IMR-90 (cell line): Measurements from ENCODE around the gene OTULINL. TPM values are rescaled to one million over a fixed set of nuclear protein-coding genes. Genes with fewer than 3 reads are reported as not detected.

ENCODE experiments used
- ATAC-seq: fragments of 200-7000 bp; cut with Tn5 transposase; 2 replicates; pipeline ENCODE4 v1.9.1; 2020; ENCODE audit warnings: low read depth, mild to moderate bottlenecking, moderate library complexity
- BruUV-seq: library from RNA; stranded (reverse); fragments of 400-500 nt; replicated peaks from 2 replicates; lab custom pipeline; 2021; lab: Mats Ljungman, UMichigan
- CTCF ChIA-PET: fragments of 300-600 bp; formaldehyde crosslinking; extraction: SDS; loops from one replicate; lab custom pipeline; 2021; ENCODE audit warnings: antibody characterized with exemption; lab: Yijun Ruan, JAX
- POLR2A ChIA-PET: fragments of 300-600 bp; sonication (Branson Sonifier 250); formaldehyde crosslinking; loops from one replicate; lab custom pipeline; 2022; ENCODE audit warnings: antibody characterized with exemption; ENCODE audit not compliant: unreplicated experiment; lab: Charles Lee
- DNase-seq: peaks from one replicate; pipeline ENCODE4 v3.0.0; 2013
- H2AFZ ChIP-seq: replicated peaks from 2 replicates; pipeline ENCODE3; 2013; ENCODE audit warnings: low read length, mild to moderate bottlenecking; ENCODE audit not compliant: poor library complexity
- H2AK5ac ChIP-seq: 2 replicates; pipeline ENCODE4 v1.6.1; 2013; ENCODE audit warnings: low read depth, low read length, inconsistent platforms
- H2AK9ac ChIP-seq: replicated peaks from 2 replicates; pipeline ENCODE3; 2013; ENCODE audit warnings: mild to moderate bottlenecking, low read depth, low read length, moderate library complexity; ENCODE audit not compliant: poor library complexity
- H2BK120ac ChIP-seq: 2 replicates; pipeline ENCODE4 v1.6.1; 2013; ENCODE audit warnings: low read depth, low read length, inconsistent platforms
- H2BK15ac ChIP-seq: 3 replicates; pipeline ENCODE4 v1.6.1; 2013; ENCODE audit warnings: low read depth, low read length, inconsistent platforms
- H2BK20ac ChIP-seq: 2 replicates; pipeline ENCODE4 v1.6.1; 2013; ENCODE audit warnings: low read depth, mild to moderate bottlenecking, inconsistent platforms, low read length, moderate library complexity
- H2BK5ac ChIP-seq: 2 replicates; pipeline ENCODE4 v1.6.1; 2013; ENCODE audit warnings: mild to moderate bottlenecking, low read depth, low read length, inconsistent platforms; ENCODE audit not compliant: poor library complexity, severe bottlenecking
- H3K14ac ChIP-seq: replicated peaks from 2 replicates; pipeline ENCODE4 v1.6.1; 2013; ENCODE audit warnings: low read depth, low read length, inconsistent platforms
- H3K18ac ChIP-seq: 2 replicates; pipeline ENCODE4 v1.6.1; 2013; ENCODE audit warnings: low read depth, low read length, control low read depth
- H3K23ac ChIP-seq: 2 replicates; pipeline ENCODE4 v1.6.1; 2013; ENCODE audit warnings: low read depth, low read length, inconsistent platforms
- H3K27ac ChIP-seq: 2 replicates; pipeline ENCODE4 v1.5.1; 2013; ENCODE audit warnings: mild to moderate bottlenecking, control low read depth, low read length; ENCODE audit not compliant: insufficient read depth
- H3K27me3 ChIP-seq: 2 replicates; pipeline ENCODE4 v1.6.1; 2013; ENCODE audit warnings: low read length; ENCODE audit not compliant: control insufficient read depth, insufficient read depth
- H3K36me3 ChIP-seq: 2 replicates; pipeline ENCODE4 v1.6.1; 2013; ENCODE audit warnings: low read length, mixed read lengths; ENCODE audit not compliant: control insufficient read depth, insufficient read depth
- H3K4ac ChIP-seq: 2 replicates; pipeline ENCODE4 v1.6.1; 2013; ENCODE audit warnings: low read depth, low read length, inconsistent platforms
- H3K4me1 ChIP-seq: 2 replicates; pipeline ENCODE4 v1.6.1; 2013; ENCODE audit warnings: low read length, mixed read lengths; ENCODE audit not compliant: control insufficient read depth, insufficient read depth
- H3K4me2 ChIP-seq: 2 replicates; pipeline ENCODE4 v1.6.1; 2013; ENCODE audit warnings: low read depth, mild to moderate bottlenecking, control low read depth, low read length, moderate library complexity
- H3K4me3 ChIP-seq: 2 replicates; pipeline ENCODE4 v1.5.1; 2013; ENCODE audit warnings: low read depth, mild to moderate bottlenecking, control low read depth, low read length, moderate library complexity; ENCODE audit not compliant: insufficient read depth
- H3K56ac ChIP-seq: 2 replicates; pipeline ENCODE4 v1.6.1; 2013; ENCODE audit warnings: low read length, inconsistent platforms; ENCODE audit not compliant: insufficient read depth; ENCODE audit errors: extremely low read depth
- H3K79me1 ChIP-seq, 2 experiments: 2 replicates each; pipeline ENCODE4 v1.6.1; 2013; ENCODE audit warnings: low read length in 2 of 2, inconsistent platforms in 1 of 2, low read depth in 1 of 2
- H3K9ac ChIP-seq: 2 replicates; pipeline ENCODE4 v1.6.1; 2013; ENCODE audit warnings: low read depth, low read length, control low read depth
- H3K9me1 ChIP-seq: 2 replicates; pipeline ENCODE4 v1.6.1; 2013; ENCODE audit warnings: low read length, inconsistent platforms; ENCODE audit not compliant: insufficient read depth
- H3K9me3 ChIP-seq: 2 replicates; pipeline ENCODE4 v1.6.1; 2013; ENCODE audit warnings: low read length; ENCODE audit not compliant: control insufficient read depth, insufficient read depth
- H4K20me1 ChIP-seq: 2 replicates; pipeline ENCODE4 v1.6.1; 2013; ENCODE audit warnings: low read length, inconsistent platforms; ENCODE audit not compliant: insufficient read depth
- H4K5ac ChIP-seq: 2 replicates; pipeline ENCODE4 v1.6.1; 2013; ENCODE audit warnings: mild to moderate bottlenecking, low read depth, low read length, control low read depth
- H4K8ac ChIP-seq, 2 experiments: 2 replicates each; pipeline ENCODE4 v1.6.1; 2013; ENCODE audit warnings: low read depth in 2 of 2, low read length in 2 of 2, control low read depth in 1 of 2, inconsistent platforms in 1 of 2
- H4K91ac ChIP-seq: 2 replicates; pipeline ENCODE4 v1.6.1; 2013; ENCODE audit warnings: low read depth, low read length, inconsistent platforms; ENCODE audit not compliant: insufficient read depth
- BHLHE40 ChIP-seq: fragments of 150-350 bp; IDR thresholded peaks from 2 replicates; pipeline ENCODE4 v1.6.1; 2016; ENCODE audit warnings: mild to moderate bottlenecking, low read depth, low read length
- CEBPB ChIP-seq: IDR thresholded peaks from 2 replicates; pipeline ENCODE4 v1.6.1; 2012; ENCODE audit warnings: low read depth, low read length, improper control_type of control experiment
- CHD1 ChIP-seq: IDR thresholded peaks from 2 replicates; pipeline ENCODE4 v1.6.1; 2012; ENCODE audit warnings: low read depth, low read length, improper control_type of control experiment
- CTCF ChIP-seq: conservative IDR thresholded peaks from 2 replicates; pipeline ENCODE4 v1.5.1; 2012; ENCODE audit warnings: mild to moderate bottlenecking, low read depth, low read length, improper control_type of control experiment
- MAZ ChIP-seq: IDR thresholded peaks from 2 replicates; pipeline ENCODE4 v1.6.1; 2012; ENCODE audit warnings: low read depth, mild to moderate bottlenecking, low read length, improper control_type of control experiment, moderate library complexity, borderline replicate concordance
- POLR2A ChIP-seq: IDR thresholded peaks from 2 replicates; pipeline ENCODE4 v1.6.1; 2012; ENCODE audit warnings: mild to moderate bottlenecking, low read depth, low read length
- RAD21 ChIP-seq: IDR thresholded peaks from 2 replicates; pipeline ENCODE4 v1.6.1; 2012; ENCODE audit warnings: low read length, improper control_type of control experiment
- RCOR1 ChIP-seq: IDR thresholded peaks from 2 replicates; pipeline ENCODE4 v1.6.1; 2012; ENCODE audit warnings: mild to moderate bottlenecking, low read length, improper control_type of control experiment; ENCODE audit not compliant: insufficient replicate concordance
- RFX5 ChIP-seq: IDR thresholded peaks from 2 replicates; pipeline ENCODE4 v1.8.0; 2012; ENCODE audit warnings: low read depth, mild to moderate bottlenecking, low read length, moderate library complexity
- SMC3 ChIP-seq: fragments of 150-350 bp; IDR thresholded peaks from 2 replicates; pipeline ENCODE4 v1.6.1; 2016; ENCODE audit warnings: low read depth, mild to moderate bottlenecking, antibody characterized with exemption, low read length, moderate library complexity
- USF2 ChIP-seq: fragments of 150-350 bp; IDR thresholded peaks from 2 replicates; pipeline ENCODE4 v1.6.1; 2017; ENCODE audit warnings: mild to moderate bottlenecking, antibody characterized with exemption, low read length, low read depth
- WGBS, 2 experiments: methylation state at CpG; one replicate each; pipeline versions ENCODE4 v1.1.5 to v1.1.7; 2013; ENCODE audit warnings: missing lambda C conversion rate in 2 of 2; ENCODE audit not compliant: insufficient read length in 1 of 2; ENCODE audit errors: extremely low coverage in 2 of 2; 5-methylcytosine and 5-hydroxymethylcytosine counted together
- dilution Hi-C: fragments of 300-500 bp; cut with HindIII; formaldehyde crosslinking; loops from one replicate; pipeline ENCODE4 v1.14.3; 2018; ENCODE audit warnings: low sequenced_read_pairs; ENCODE audit not compliant: unreplicated experiment
- in situ Hi-C: fragments of 300-500 bp; cut with MboI; formaldehyde crosslinking; loops from 3 replicates; pipeline ENCODE4 v1.14.3; 2019; ENCODE audit warnings: low sequenced_read_pairs, inconsistent platforms, mixed read lengths
- intact Hi-C: fragments of 100-400 bp; cut with micrococcal nuclease; formaldehyde crosslinking; loops from 2 replicates; pipeline ENCODE4 v1.10.0; 2022
- polyA plus RNA-seq, 3 experiments: library from polyadenylated mRNA; depleted of rRNA; stranded (reverse); fragments of >200 nt; gene quantifications; 2 replicates each; pipeline ENCODE4 v1.2.3, GENCODE V29; 2012; ENCODE audit warnings: low replicate concordance in 1 of 3
- total RNA-seq: library from RNA; depleted of rRNA; stranded (reverse); fragments of >200 nt; gene quantifications from 2 replicates; pipeline ENCODE4 v1.2.3, GENCODE V29; 2012

Gene OTULINL
- total and polyA plus RNA-seq, 2 of the 4 experiments (the other 2 are of a cell fraction): 0.09 to 0.18 TPM

- Histone ChIP-seq H4K8ac (no peak overlapping the region), H3K4me2 (no peak overlapping the region), H2BK15ac (no peak overlapping the region), H3K9me1 (no peaks in the 10 kb centered on the region), H3K4me3 (no peak overlapping the region), H3K14ac (no peak overlapping the region), H4K20me1 (no peaks in the 10 kb centered on the region), H2AFZ (no peak overlapping the region), H4K5ac (no peak overlapping the region), H2BK20ac (no peak overlapping the region), H3K9me3 (0 out of 2 replicates have a peak, but pooled peaks cover 2% of the 10 kb centered on the region), H2BK5ac (no peak overlapping the region), H3K27ac (no peak overlapping the region), H3K36me3 (no peaks in the 10 kb centered on the region), H3K4me1 (no peaks in the 10 kb centered on the region), H3K23ac (no peak overlapping the region), H4K91ac (no peak overlapping the region), H3K27me3 (peaks cover 50% of the 10 kb centered on the region), H3K18ac (no peak overlapping the region), H2BK120ac (no peak overlapping the region), H3K56ac (no peak overlapping the region), H3K79me1 (no peaks in the 10 kb centered on the region), H2AK9ac (no peak overlapping the region), H3K4ac (no peak overlapping the region), H2AK5ac (no peak overlapping the region), H3K9ac (no peak overlapping the region)
- in situ Hi-C loops: no loop called here
- 80% methylated on average over 5 of the region's 6 CpGs; no CpG with 5 or more reads in 1 of the 2 experiments for WGBS, 2 experiments
- POLR2A ChIA-PET: no interaction called here
- no TSS peak for BruUV-seq
- CTCF ChIA-PET: interaction anchor here (0.5 kb wide), 1 partner anchor 422 kb away, joined by 4 read pairs; no protein-coding TSS in a partner anchor
- dilution Hi-C loops: no loop called here
- TF ChIP-seq CEBPB (no peak), USF2 (no peak), MAZ (no peak), RFX5 (no peak), POLR2A (no peak), SMC3 (no peak), RCOR1 (no peak), RAD21 (no peak), CHD1 (no peak), BHLHE40 (no peak), CTCF (no peak)
- intact Hi-C loops: no loop called here
- DNase-seq (no peak), ATAC-seq (no peak)
These were observed 5.6 kb downstream of the OTULINL start for GRCh38 chr5:14587150-14587549.
